DMS 273 treated with DMSO at 0.1 percent for 48 hours (cell line): ENCODE measurements around the gene NHS.

Experiments
- DNase-seq: peaks from one replicate; lab custom pipeline; 2025; lab: John Stamatoyannopoulos, UW

NHS gene

GRCh38 chrX:17588303-17588702, 213.3 kb downstream of the NHS start:
- DNase-seq = no peak

GRCh38 chrX:17590892-17591740, 216.1 kb downstream of the NHS start:
- peak; percentile 11 for DNase-seq

- DNase-seq = no peak
These were observed 216.7 kb downstream of the NHS start for GRCh38 chrX:17591741-17592110.

GRCh38 chrX:17592117-17592516, 217.1 kb downstream of the NHS start:
- no peak for DNase-seq

GRCh38 chrX:17594693-17595092, 219.7 kb downstream of the NHS start:
- no peak for DNase-seq

- DNase-seq = no peak
These were observed 220.5 kb downstream of the NHS start for GRCh38 chrX:17595456-17596035.

- no peak for DNase-seq
These were observed 221.1 kb downstream of the NHS start for GRCh38 chrX:17596061-17596460.

- no peak for DNase-seq
These were observed 221.7 kb downstream of the NHS start for GRCh38 chrX:17596546-17597205.

- no peak for DNase-seq
These were observed 222.3 kb downstream of the NHS start for GRCh38 chrX:17597327-17597726.

GRCh38 chrX:17597836-17598439, 222.9 kb downstream of the NHS start:
- peak; percentile 36 for DNase-seq

GRCh38 chrX:17601441-17602200, 226.6 kb downstream of the NHS start:
- DNase-seq = no peak

GRCh38 chrX:17602245-17602644, 227.2 kb downstream of the NHS start:
- no peak for DNase-seq

GRCh38 chrX:17603196-17603595, 228.2 kb downstream of the NHS start:
- DNase-seq = no peak

- DNase-seq = no peak
These were observed 230.7 kb downstream of the NHS start for GRCh38 chrX:17605676-17606075.

- no peak for DNase-seq
These were observed 231.2 kb downstream of the NHS start for GRCh38 chrX:17606231-17606630.

GRCh38 chrX:17608888-17609287, 233.9 kb downstream of the NHS start:
- no peak for DNase-seq

GRCh38 chrX:17610788-17611187, 235.8 kb downstream of the NHS start:
- DNase-seq = no peak

- peak; percentile 4 for DNase-seq
These were observed 239.1 kb downstream of the NHS start for GRCh38 chrX:17613979-17614588.

- DNase-seq = no peak
These were observed 241.9 kb downstream of the NHS start for GRCh38 chrX:17616936-17617335.

- no peak for DNase-seq
These were observed 242.8 kb downstream of the NHS start for GRCh38 chrX:17617806-17618205.

- no peak for DNase-seq
These were observed 246.7 kb downstream of the NHS start for GRCh38 chrX:17621566-17622270.
